Esophagus (tissue), 2 donors: ENCODE data around the gene CDON. TPM values are rescaled to one million over a fixed set of nuclear protein-coding genes. Genes with fewer than 3 reads are reported as not detected.

Experiments
- H3K27ac ChIP-seq, 2 donors: one replicate each; pipeline ENCODE4 v1.5.1; 2013; ENCODE audit warnings: low read depth in 2 of 2, mild to moderate bottlenecking in 2 of 2, inconsistent platforms in 1 of 2, low read length in 1 of 2, moderate library complexity in 1 of 2
- H3K27me3 ChIP-seq, 2 donors: one replicate each; pipeline ENCODE4 v1.6.1; 2013; ENCODE audit warnings: low read length in 2 of 2, control low read depth in 1 of 2, mild to moderate bottlenecking in 1 of 2; ENCODE audit not compliant: insufficient read depth in 2 of 2, control insufficient read depth in 1 of 2
- H3K36me3 ChIP-seq, 2 donors: one replicate each; pipeline ENCODE4 v1.6.1; 2013; ENCODE audit warnings: low read length in 1 of 2; ENCODE audit not compliant: control insufficient read depth in 2 of 2, insufficient read depth in 2 of 2
- H3K4me1 ChIP-seq, 2 donors: one replicate each; pipeline ENCODE4 v1.6.1; 2013; ENCODE audit warnings: low read length in 1 of 2; ENCODE audit not compliant: control insufficient read depth in 2 of 2, insufficient read depth in 2 of 2
- H3K4me3 ChIP-seq, 2 donors: one replicate each; pipeline ENCODE4 v1.5.1; 2013; ENCODE audit warnings: low read length in 2 of 2, mild to moderate bottlenecking in 2 of 2, low read depth in 1 of 2, moderate library complexity in 1 of 2
- H3K9me3 ChIP-seq, 2 donors: one replicate each; pipeline ENCODE4 v1.6.1; 2013; ENCODE audit warnings: mild to moderate bottlenecking in 2 of 2, low read depth in 1 of 2, low read length in 1 of 2, moderate library complexity in 1 of 2; ENCODE audit not compliant: control insufficient read depth in 2 of 2, insufficient read depth in 1 of 2
- WGBS, 2 donors: extraction: QIAGEN DNeasy Blood & Tissue Kit; methylation state at CpG; one replicate each; pipeline ENCODE4 v1.1.7; 2013; 5-methylcytosine and 5-hydroxymethylcytosine counted together
- polyA plus RNA-seq, 2 donors: library from polyadenylated mRNA; stranded (reverse); fragments of 200-250 nt; gene quantifications; one replicate each; pipeline ENCODE4 v1.2.3, GENCODE V29; 2013
- donor health status: healthy with polysubstance abuse.
- donor health status: Bipolar disorder and iron deficiency.

Gene CDON
- polyA plus RNA-seq, 2 donors = 0.61 TPM

GRCh38 chr11:125954945-125955640 is 107.6 kb downstream of the CDON start:
- WGBS, 2 donors = 93% methylated on average over 15 of the region's 15 CpGs
- Histone ChIP-seq H3K4me3 (no peak overlapping the region), H3K36me3 (no peaks in the 10 kb centered on the region), H3K27me3 (no peaks in the 10 kb centered on the region), H3K4me1 (peaks cover 13 to 24% of the 10 kb centered on the region in 2 donors), H3K27ac (no peak overlapping the region), H3K9me3 (no peaks in the 10 kb centered on the region)

DNA sequence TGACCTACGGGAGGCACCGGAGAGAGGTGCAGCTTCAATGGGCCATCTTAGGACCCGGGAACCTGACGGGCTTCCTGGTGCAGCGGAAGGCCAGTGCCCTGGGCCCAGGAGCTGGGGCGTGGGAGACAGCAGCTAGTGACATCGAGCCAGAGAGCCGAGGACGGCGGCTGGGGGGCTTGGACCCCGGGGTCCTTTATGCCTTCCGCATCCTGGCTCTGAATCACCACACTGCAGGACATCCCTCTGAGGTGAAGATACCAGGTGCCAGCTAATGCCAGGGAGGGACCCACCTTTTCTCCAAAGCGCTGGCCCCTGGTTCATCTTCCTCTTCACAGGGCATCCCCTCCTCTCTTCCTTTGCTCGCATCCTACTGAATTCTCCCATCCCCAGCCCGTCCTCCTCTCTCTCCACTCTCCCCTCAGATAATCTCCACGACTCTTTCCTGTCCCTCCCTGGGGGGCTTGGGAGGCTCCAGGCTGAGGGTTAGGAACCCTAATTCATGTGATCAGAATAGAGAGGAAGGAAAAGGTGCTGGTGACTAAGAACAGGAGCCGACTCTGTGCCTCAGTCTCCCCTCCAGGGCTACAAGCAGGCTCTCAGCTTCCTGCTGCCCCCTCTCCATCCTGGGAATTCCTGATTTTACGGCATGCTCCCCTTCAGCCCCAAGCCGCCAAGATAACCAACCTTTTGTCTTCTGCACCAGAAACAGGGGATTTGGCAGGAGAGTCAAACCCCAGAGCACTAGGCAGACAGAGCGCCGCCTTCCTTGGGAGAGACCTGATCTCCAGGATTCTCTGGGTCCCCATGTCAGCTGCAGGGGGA is 108.3 kb downstream of the CDON start:
- Histone ChIP-seq H3K4me3 (no peak overlapping the region), H3K4me1 (peaks cover 13 to 24% of the 10 kb centered on the region in 2 donors)
- WGBS, 2 donors = 92 to 94% methylated on average over 21 of the region's 21 CpGs

GRCh38 chr11:125953401-125953935 is 109.2 kb downstream of the CDON start:
- Histone ChIP-seq H3K36me3 (no peaks in the 10 kb centered on the region), H3K27ac (no peak overlapping the region), H3K9me3 (no peaks in the 10 kb centered on the region), H3K27me3 (no peaks in the 10 kb centered on the region), H3K4me3 (no peak overlapping the region), H3K4me1 (peaks cover 13 to 25% of the 10 kb centered on the region in 2 donors)
- WGBS, 2 donors = 77 to 85% methylated on average over 20 of the region's 20 CpGs

More for the DNA sequence above, 108.3 kb downstream of the CDON start:
- no peaks in the 10 kb centered on the region for H3K9me3 ChIP-seq
- H3K27ac ChIP-seq = no peak overlapping the region
- no peaks in the 10 kb centered on the region for H3K36me3 ChIP-seq
- H3K27me3 ChIP-seq = no peaks in the 10 kb centered on the region

DNA sequence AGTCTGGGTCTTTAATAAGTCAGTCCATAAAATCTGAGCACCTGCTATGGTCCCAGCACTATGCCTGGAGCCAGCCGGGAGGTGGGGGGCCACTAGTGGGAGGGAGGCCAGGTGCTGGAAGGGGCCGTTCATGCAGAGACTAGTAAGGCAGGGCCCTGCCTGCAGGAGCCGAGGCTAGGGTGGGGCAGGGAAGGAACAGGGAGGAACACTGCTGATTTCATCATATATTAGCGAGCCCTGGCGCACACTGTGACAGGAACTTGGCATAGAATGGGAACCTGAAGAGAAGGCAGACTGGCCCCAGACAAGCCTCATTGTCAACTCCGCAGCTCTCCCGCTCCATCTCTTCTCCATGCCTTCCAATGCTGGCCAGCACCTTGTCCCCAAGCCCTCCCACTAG is 109.7 kb downstream of the CDON start:
- WGBS, 2 donors = 32 to 42% methylated on average over 7 of the region's 7 CpGs
- Histone ChIP-seq H3K27me3 (no peaks in the 10 kb centered on the region), H3K4me1 (peaks cover 13 to 26% of the 10 kb centered on the region in 2 donors), H3K27ac (peak overlapping the region; percentile 16 to 72), H3K36me3 (no peaks in the 10 kb centered on the region), H3K9me3 (no peaks in the 10 kb centered on the region), H3K4me3 (no peak overlapping the region)

DNA sequence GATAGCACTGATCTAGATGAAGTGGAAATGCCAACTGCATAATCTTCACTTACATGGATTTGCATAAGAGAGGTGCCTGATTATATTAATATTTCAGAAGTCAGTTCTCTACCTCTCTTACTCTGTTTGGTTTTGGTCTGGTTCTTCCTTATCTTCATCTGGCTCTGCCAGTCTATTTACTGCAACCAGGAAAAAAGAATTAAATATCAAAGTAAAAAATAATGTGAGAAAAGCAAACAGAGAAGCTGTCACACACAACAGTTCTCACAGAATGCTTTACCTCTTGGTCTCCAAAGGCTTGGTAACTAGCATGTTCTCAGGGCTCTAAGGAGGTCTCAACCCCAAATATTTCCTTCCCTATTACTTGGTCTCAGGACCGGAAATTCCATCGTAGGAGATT is 110.1 kb downstream of the CDON start:
- H3K9me3 ChIP-seq = no peaks in the 10 kb centered on the region
- no peaks in the 10 kb centered on the region for H3K36me3 ChIP-seq
- no peak overlapping the region for H3K4me3 ChIP-seq
- peak overlapping the region in 1 of 2 donors; percentile 72 for H3K27ac ChIP-seq
- no peaks in the 10 kb centered on the region for H3K27me3 ChIP-seq
- WGBS, 2 donors = 26 to 46% methylated on average over 2 of the region's 2 CpGs
- peaks cover 13 to 26% of the 10 kb centered on the region in 2 donors for H3K4me1 ChIP-seq

GRCh38 chr11:125951731-125952130 is 110.9 kb downstream of the CDON start:
- 63 to 68% methylated on average over 11 of the region's 11 CpGs for WGBS, 2 donors
- Histone ChIP-seq H3K9me3 (no peaks in the 10 kb centered on the region), H3K27ac (peak overlapping the region in 1 of 2 donors; percentile 15), H3K27me3 (no peaks in the 10 kb centered on the region), H3K4me3 (no peak overlapping the region), H3K36me3 (no peaks in the 10 kb centered on the region), H3K4me1 (peaks cover 13 to 24% of the 10 kb centered on the region in 2 donors)

DNA sequence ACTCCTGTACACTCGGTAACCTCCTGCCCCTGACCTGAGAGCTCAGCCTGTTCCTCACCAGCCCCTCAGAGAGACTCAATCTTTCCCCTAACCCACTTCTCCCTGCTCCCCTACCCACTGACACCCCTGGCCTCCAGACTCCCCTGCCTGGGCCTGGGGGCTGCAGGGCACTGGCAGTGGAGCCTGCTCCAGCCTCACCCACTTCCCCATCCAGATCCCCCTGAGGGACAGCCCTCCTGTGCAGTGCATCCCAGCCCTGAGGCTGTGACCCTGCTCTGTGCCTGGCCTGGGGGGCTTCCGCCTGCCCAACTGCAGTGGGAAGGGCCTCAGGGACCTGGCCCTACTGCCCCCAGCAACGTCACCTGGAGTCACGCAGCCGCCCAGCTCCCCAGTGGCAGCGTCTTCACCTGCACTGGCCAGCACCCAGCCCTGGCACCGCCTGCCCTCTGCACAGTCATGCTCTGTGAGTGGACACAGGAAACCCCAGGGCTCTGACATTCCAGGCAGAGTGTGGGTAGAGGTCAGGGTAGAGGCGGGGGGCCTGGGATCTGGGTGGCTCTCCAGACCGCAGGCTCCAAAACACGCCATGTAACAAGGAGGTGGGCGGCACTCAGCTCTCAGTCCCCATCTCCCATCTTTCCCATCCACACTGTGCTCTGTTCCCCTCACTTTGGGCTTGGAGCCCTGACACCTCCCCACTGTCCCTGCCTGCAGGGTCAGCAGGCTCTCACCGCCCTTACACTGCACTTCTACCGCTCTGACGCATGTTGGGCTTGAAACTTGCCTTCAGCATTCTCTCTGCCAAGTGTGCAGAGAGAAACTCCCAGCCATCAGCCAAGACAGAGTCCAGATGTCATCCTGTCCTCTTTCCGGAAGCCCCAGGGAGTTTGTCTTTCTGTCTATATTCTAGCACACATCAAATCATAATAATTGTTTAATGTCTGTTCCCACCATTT is 111.7 kb downstream of the CDON start:
- WGBS, 2 donors = 59 to 62% methylated on average over 15 of the region's 15 CpGs
- Histone ChIP-seq H3K9me3 (no peaks in the 10 kb centered on the region), H3K27me3 (no peaks in the 10 kb centered on the region), H3K4me3 (no peak overlapping the region), H3K36me3 (no peaks in the 10 kb centered on the region), H3K27ac (no peak overlapping the region), H3K4me1 (peaks cover 13 to 20% of the 10 kb centered on the region in 2 donors)

DNA sequence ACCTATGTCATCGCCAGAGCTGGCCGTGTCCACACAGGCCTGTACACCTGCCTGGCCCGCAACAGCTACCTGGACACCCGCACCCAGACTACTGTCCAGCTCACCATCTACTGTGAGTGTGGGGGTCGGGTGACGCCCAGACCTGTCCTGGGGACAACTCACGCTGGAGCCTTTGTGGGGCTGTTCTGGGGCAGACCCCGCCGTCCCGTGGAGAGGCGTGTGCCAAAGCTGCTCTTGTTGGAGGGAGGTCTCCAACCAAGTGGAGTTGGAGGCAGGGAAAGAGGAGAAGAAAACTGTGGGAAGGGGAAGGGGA is 112.5 kb downstream of the CDON start:
- Histone ChIP-seq H3K36me3 (no peaks in the 10 kb centered on the region), H3K4me3 (no peak overlapping the region), H3K4me1 (peaks cover 13 to 20% of the 10 kb centered on the region in 2 donors), H3K27ac (no peak overlapping the region), H3K27me3 (no peaks in the 10 kb centered on the region), H3K9me3 (no peaks in the 10 kb centered on the region)
- 93 to 95% methylated on average over 11 of the region's 11 CpGs for WGBS, 2 donors
